ENCODE measurements around the gene ARF1. TPM values are rescaled to one million over a fixed set of nuclear protein-coding genes. Genes with fewer than 3 reads are reported as not detected.
A peak's percentile ranks its signal among the peaks of the same experiment; 100 is the strongest.

ARF1 gene
- total and polyA plus RNA-seq, 2 of the 8 experiments (the other 6 are each of a cell fraction or from before 2014, with no cell fraction given), result 265 to 471 TPM

GRCh38 chr1:228073061-228073856 is 9.2 kb upstream of the ARF1 start:
- ChIA-PET POLR2A (ENCODE audit: partially characterized antibody) (interaction anchor here (0.7 to 1.7 kb wide), 3 partner anchors 9 to 70 kb away, joined by 3 to 5 read pairs (median 5); partner anchors contain the start of gene ARF1), CTCF (ENCODE audit: partially characterized antibody) (interaction anchor here (1.1 to 6.2 kb wide), 13 partner anchors 8 to 74 kb away, joined by 3 to 115 read pairs (median 7); partner anchors contain the start of gene WNT3A)
- no peaks in the 10 kb centered on the region for H3K9me3 ChIP-seq (ENCODE audit: insufficient read depth in 2 of 2, low read depth in 1 of 2, low read length in 1 of 2)
- no peak overlapping the region for H3K18ac ChIP-seq (ENCODE audit: extremely low read depth, low read length)
- H2AK5ac ChIP-seq (ENCODE audit: low read depth, low read length), result no peak overlapping the region
- H3K23me2 ChIP-seq (ENCODE audit: low read depth, low read length), result peaks cover 21% of the 10 kb centered on the region; the same call in 1 of the 2 replicates
- H2BK5ac ChIP-seq (ENCODE audit: low read depth, low read length), result no peak overlapping the region
- no peak overlapping the region for H4K8ac ChIP-seq (ENCODE audit: extremely low read depth, insufficient read depth, low read length)
- H2BK15ac ChIP-seq (ENCODE audit: low read length), result no peak overlapping the region
- no peak overlapping the region for H3K56ac ChIP-seq (replicated peaks; ENCODE audit: insufficient read length, low read depth, low read length)
- DNase-seq (ENCODE audit: low read depth in 1 of 2, low spot score in 2 of 2) (no peak), FAIRE-seq (no peak)
- H3K27me3 ChIP-seq (replicated peaks in 1 of 4; ENCODE audit: control insufficient read depth in 3 of 4, extremely low read depth in 1 of 4, insufficient read depth in 3 of 4, low read length in 3 of 4), result peaks cover 20 to 91% (median 85%) of the 10 kb centered on the region in 4 experiments
- no peaks in the 10 kb centered on the region for H3K79me2 ChIP-seq (ENCODE audit: control insufficient read depth in 1 of 2, insufficient read depth in 2 of 2, low read length in 2 of 2)
- H3K79me1 ChIP-seq (ENCODE audit: low read depth, low read length), result no peaks in the 10 kb centered on the region
- H4K5ac ChIP-seq (ENCODE audit: insufficient read length, low read depth, low read length), result no peak overlapping the region
- 82% methylated on average over 15 of the region's 23 CpGs; no CpG with 5 or more reads in 1 of the 2 experiments for WGBS, 2 experiments (ENCODE audit: extremely low coverage in 1 of 2, insufficient coverage in 1 of 2, insufficient read length in 1 of 2, insufficient replicate concordance in 2 of 2, low coverage in 1 of 2, low lambda C conversion rate in 2 of 2, missing lambda C conversion rate in 1 of 2)
- H3K4me1 ChIP-seq (replicated peaks in 1 of 4; ENCODE audit: control insufficient read depth in 3 of 4, insufficient read depth in 4 of 4, low read length in 3 of 4), result peaks cover 0 to 10% (median 0%) of the 10 kb centered on the region in 4 experiments; a peak in 4 of 7 replicates
- H3K4me2 ChIP-seq (ENCODE audit: insufficient read depth in 1 of 2, low read depth in 2 of 2, low read length in 2 of 2), result 0 out of 4 replicates have a peak overlapping the region, but pooled peaks of 1 of the 2 experiments have one; percentile 0
- no peak overlapping the region for H3K9ac ChIP-seq (replicated peaks in 1 of 4; ENCODE audit: extremely low read depth in 1 of 4, low read depth in 3 of 4, low read length in 3 of 4)
- no peak overlapping the region for H2BK120ac ChIP-seq (replicated peaks; ENCODE audit: low read depth, low read length)
- no peak overlapping the region for H2BK12ac ChIP-seq (ENCODE audit: low read depth, low read length)
- H3K4me3 ChIP-seq (ENCODE audit: extremely low read depth in 1 of 4, insufficient read depth in 2 of 4, low read depth in 3 of 4, low read length in 4 of 4), result no peak overlapping the region
- no peak overlapping the region for H3K14ac ChIP-seq (ENCODE audit: insufficient read length)
- H3K23ac ChIP-seq (ENCODE audit: insufficient read length), result no peak overlapping the region
- H4K91ac ChIP-seq (replicated peaks; ENCODE audit: insufficient read length, low read length), result no peak overlapping the region
- TF ChIP-seq JUN (IDR thresholded peaks at IDR 0.05; ENCODE audit: low read depth, low read length) (no peak), TEAD4 (IDR thresholded peaks at IDR 0.05; ENCODE audit: low read depth, low read length) (no peak), POU5F1 (IDR thresholded peaks at IDR 0.05; ENCODE audit: low read depth, low read length) (no peak)
- H3K36me3 ChIP-seq (ENCODE audit: control insufficient read depth in 2 of 4, insufficient read depth in 4 of 4, low read length in 3 of 4), result no peaks in the 10 kb centered on the region
- H2BK20ac ChIP-seq (ENCODE audit: low read length), result no peak overlapping the region
- H4K20me1 ChIP-seq (replicated peaks in 1 of 2; ENCODE audit: control insufficient read depth in 1 of 2, insufficient read depth in 2 of 2, low read length in 2 of 2), result peaks cover 2 to 24% of the 10 kb centered on the region in 2 experiments
- no peak overlapping the region for H3K4ac ChIP-seq (replicated peaks; ENCODE audit: insufficient read length, low read depth, low read length)
- H2AFZ ChIP-seq (ENCODE audit: low read length), result no peak overlapping the region
- no peak overlapping the region for H3K27ac ChIP-seq (ENCODE audit: low read depth, low read length)
